Brain microvascular endothelial cell (primary cell): ENCODE data around the gene PDYN.

Experiments
- DNase-seq: peaks from one replicate; pipeline ENCODE4 v3.0.0-alpha.2; 2020
- H3K27ac ChIP-seq: fragments of 250-450 bp; sonication (Bioruptor Pico); 2 replicates; pipeline ENCODE4 v1.5.1; 2020; ENCODE audit warnings: mild to moderate bottlenecking, moderate library complexity
- H3K27me3 ChIP-seq: fragments of 250-450 bp; sonication (Bioruptor Pico); replicated peaks from 2 replicates; pipeline ENCODE4 v1.5.1; 2020; ENCODE audit warnings: mild to moderate bottlenecking
- H3K36me3 ChIP-seq: fragments of 250-450 bp; sonication (Bioruptor Pico); replicated peaks from 2 replicates; pipeline ENCODE4 v1.5.1; 2020; ENCODE audit warnings: mild to moderate bottlenecking
- H3K4me3 ChIP-seq: 2 replicates; pipeline ENCODE4 v1.5.1; 2011; ENCODE audit warnings: low read depth, mild to moderate bottlenecking, control low read depth, low read length, moderate library complexity
- CTCF ChIP-seq: IDR thresholded peaks from 2 replicates; pipeline ENCODE4 v1.5.1; 2011; ENCODE audit warnings: low read depth, mild to moderate bottlenecking, moderate library complexity, low read length, control low read depth, inconsistent platforms; ENCODE audit errors: missing control alignments
- in situ Hi-C: cut with HindIII; loops from 2 replicates; pipeline ENCODE4 v1.10.0; 2017; ENCODE audit warnings: low sequenced_read_pairs, low pct_ligation_motif_present

PDYN gene

DNA sequence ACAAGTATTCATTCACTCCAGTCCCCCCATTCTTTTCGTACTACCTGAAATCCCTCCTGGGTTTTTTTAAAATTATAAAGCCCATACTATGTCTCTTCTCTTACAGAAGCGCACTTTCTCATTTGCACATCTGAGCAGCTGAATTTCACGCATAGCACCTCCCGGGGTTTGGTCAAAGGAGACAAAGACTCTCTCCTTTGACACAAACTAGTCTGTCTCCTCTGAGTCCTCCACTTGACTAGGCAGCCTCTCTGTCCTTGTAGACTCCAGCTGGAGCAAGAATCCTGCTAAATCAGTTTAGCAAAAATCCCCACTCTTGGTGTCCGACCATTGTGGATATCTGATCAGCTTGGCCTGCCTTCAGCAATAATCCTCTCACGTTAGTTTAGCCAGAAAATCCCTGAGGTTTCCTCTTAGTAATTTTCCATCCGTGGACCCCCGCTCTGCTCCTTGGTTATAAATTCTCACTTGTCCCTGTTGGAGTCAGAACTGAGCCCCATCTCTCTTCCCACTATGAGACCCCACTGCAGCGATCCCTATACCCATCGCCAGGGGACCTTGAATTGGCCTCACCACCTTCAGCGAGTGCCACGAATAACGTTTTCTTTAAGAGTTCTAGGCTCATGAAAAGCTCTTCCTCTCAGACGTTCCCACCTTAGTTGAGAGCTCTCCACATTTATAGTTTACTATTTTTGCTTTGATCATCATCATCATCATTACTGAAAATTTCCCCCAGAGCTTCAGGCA, 29.0 kb downstream of the PDYN start:
- peaks cover 3% of the 10 kb centered on the region for H3K27me3 ChIP-seq
- no peak for DNase-seq
- H3K27ac ChIP-seq: no peak overlapping the region
- no peak overlapping the region for H3K4me3 ChIP-seq
- no peaks in the 10 kb centered on the region for H3K36me3 ChIP-seq
- in situ Hi-C loops: no loop called here
- TF ChIP-seq CTCF: peak; percentile 36

GRCh38 chr20:1964061-1964460, 29.8 kb downstream of the PDYN start:
- Histone ChIP-seq H3K36me3 (no peaks in the 10 kb centered on the region), H3K4me3 (no peak overlapping the region), H3K27ac (no peak overlapping the region), H3K27me3 (peaks cover 3% of the 10 kb centered on the region)
- no peak for DNase-seq
- in situ Hi-C loops: no loop called here
- no peak for TF ChIP-seq CTCF

- no peak for DNase-seq
- no peak for TF ChIP-seq CTCF
- Histone ChIP-seq H3K27ac (no peak overlapping the region), H3K4me3 (no peak overlapping the region), H3K27me3 (peaks cover 3% of the 10 kb centered on the region), H3K36me3 (no peaks in the 10 kb centered on the region)
- in situ Hi-C loops: no loop called here
These were observed 32.5 kb downstream of the PDYN start for GRCh38 chr20:1961374-1961773.

DNA sequence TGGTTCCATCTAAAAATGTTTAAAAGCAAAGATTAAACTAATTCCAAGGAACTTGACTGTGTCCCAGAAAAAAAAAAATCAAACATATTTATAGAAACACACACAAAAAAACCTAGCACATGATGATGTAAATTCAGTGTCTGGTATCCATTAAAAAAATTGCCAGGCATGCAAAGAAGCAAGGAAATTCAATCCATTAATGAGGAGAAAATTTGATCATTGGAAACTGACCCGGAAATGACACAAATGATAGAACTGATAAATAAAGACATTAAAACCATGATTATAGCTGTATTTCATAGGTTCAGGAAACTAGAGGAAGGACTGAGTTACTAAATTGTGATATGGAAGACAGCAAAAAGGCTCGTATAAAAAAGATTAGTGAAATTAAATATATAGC, 34.7 kb downstream of the PDYN start:
- no peak for DNase-seq
- Histone ChIP-seq H3K27ac (no peak overlapping the region), H3K4me3 (no peak overlapping the region), H3K27me3 (no peaks in the 10 kb centered on the region), H3K36me3 (no peaks in the 10 kb centered on the region)
- no peak for TF ChIP-seq CTCF
- in situ Hi-C loops: no loop called here

DNA sequence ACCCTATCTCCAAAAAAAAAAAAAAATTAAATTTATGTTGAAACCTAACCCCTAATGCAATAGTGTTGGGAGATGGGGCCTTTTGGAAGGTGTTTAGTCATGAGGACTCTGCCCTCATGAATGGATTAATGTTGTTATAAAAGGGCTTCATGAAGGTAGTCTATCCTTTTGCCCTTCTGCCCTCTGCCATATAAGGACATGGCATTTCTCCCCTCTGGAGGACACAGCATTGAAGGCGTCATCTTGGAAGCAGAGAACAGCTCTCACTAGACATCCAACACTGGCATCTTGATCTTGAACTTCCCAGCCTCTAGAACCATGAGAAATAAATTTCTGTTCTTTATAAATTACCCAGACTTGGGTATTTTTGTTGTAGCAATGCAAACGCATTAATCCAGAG, 35.4 kb downstream of the PDYN start:
- TF ChIP-seq CTCF: no peak
- H3K36me3 ChIP-seq: no peaks in the 10 kb centered on the region
- DNase-seq: no peak
- H3K27me3 ChIP-seq: no peaks in the 10 kb centered on the region
- H3K27ac ChIP-seq: no peak overlapping the region
- in situ Hi-C loops: no loop called here
- H3K4me3 ChIP-seq: no peak overlapping the region

DNA sequence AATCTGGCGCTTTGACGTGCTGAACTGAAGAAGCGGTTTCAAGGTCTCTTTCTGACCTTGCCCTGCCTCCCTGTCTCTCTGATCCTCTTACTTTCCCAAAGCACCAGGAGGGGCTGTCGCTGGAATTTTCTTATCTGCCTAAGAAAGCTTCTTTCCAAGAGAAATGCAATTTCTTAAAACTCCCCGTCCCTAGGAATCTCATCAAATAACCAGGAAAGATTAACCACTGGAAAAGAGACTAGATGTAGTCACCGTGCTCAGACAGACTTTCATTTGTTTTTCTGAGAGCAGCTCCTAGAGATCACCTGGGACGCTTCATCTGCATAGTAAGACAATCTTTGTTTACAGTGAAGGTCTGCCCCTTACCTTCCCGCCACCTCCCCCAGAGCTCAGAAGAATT, 38.6 kb downstream of the PDYN start:
- H3K27ac ChIP-seq: no peak overlapping the region
- H3K4me3 ChIP-seq: no peak overlapping the region
- in situ Hi-C loops: no loop called here
- no peaks in the 10 kb centered on the region for H3K36me3 ChIP-seq
- TF ChIP-seq CTCF: no peak
- H3K27me3 ChIP-seq: no peaks in the 10 kb centered on the region
- DNase-seq: no peak
